Mesendoderm (in vitro differentiated cells): ENCODE results near the gene HMBS.

Experiments
- DNase-seq: peaks from one replicate; pipeline ENCODE4 v3.0.0; 2013
- H2AK5ac ChIP-seq: 2 replicates; pipeline ENCODE4 v1.6.1; 2013; ENCODE audit warnings: low read length, inconsistent platforms
- H2BK120ac ChIP-seq: 2 replicates; pipeline ENCODE4 v1.6.1; 2013; ENCODE audit warnings: low read depth, mild to moderate bottlenecking, low read length, moderate library complexity, mixed read lengths
- H2BK15ac ChIP-seq: replicated peaks from 2 replicates; pipeline ENCODE4 v1.6.1; 2013; ENCODE audit warnings: low read depth, mild to moderate bottlenecking, moderate library complexity
- H2BK5ac ChIP-seq: 2 replicates; pipeline ENCODE4 v1.6.1; 2013; ENCODE audit warnings: low read length, inconsistent platforms
- H3K18ac ChIP-seq: 2 replicates; pipeline ENCODE4 v1.6.1; 2013; ENCODE audit warnings: mild to moderate bottlenecking, low read length, mixed read lengths
- H3K23ac ChIP-seq: one replicate; pipeline ENCODE4 v1.6.1; 2013; ENCODE audit warnings: low read length
- H3K27ac ChIP-seq: 2 replicates; pipeline ENCODE4 v1.5.1; 2013; ENCODE audit warnings: low read depth, mild to moderate bottlenecking, inconsistent platforms, low read length, moderate library complexity
- H3K27me3 ChIP-seq: 2 replicates; pipeline ENCODE4 v1.6.1; 2013; ENCODE audit warnings: low read length, control low read depth, mild to moderate bottlenecking, inconsistent platforms; ENCODE audit not compliant: insufficient read depth, poor library complexity
- H3K36me3 ChIP-seq: 2 replicates; pipeline ENCODE4 v1.6.1; 2013; ENCODE audit warnings: low read length, inconsistent platforms; ENCODE audit not compliant: control insufficient read depth, insufficient read depth
- H3K4ac ChIP-seq: one replicate; pipeline ENCODE4 v1.6.1; 2013; ENCODE audit warnings: low read depth, mild to moderate bottlenecking, low read length, moderate library complexity
- H3K4me1 ChIP-seq: 2 replicates; pipeline ENCODE4 v1.6.1; 2013; ENCODE audit warnings: low read depth, low read length, inconsistent platforms; ENCODE audit not compliant: control insufficient read depth
- H3K4me2 ChIP-seq: 2 replicates; pipeline ENCODE4 v1.6.1; 2013; ENCODE audit warnings: low read length
- H3K4me3 ChIP-seq: 2 replicates; pipeline ENCODE4 v1.5.1; 2013; ENCODE audit warnings: mild to moderate bottlenecking, low read length
- H3K56ac ChIP-seq: one replicate; pipeline ENCODE4 v1.6.1; 2013; ENCODE audit warnings: low read length
- H3K79me1 ChIP-seq: 2 replicates; pipeline ENCODE4 v1.6.1; 2013; ENCODE audit warnings: low read length, inconsistent platforms
- H3K79me2 ChIP-seq: 2 replicates; pipeline ENCODE4 v1.6.1; 2013; ENCODE audit warnings: mild to moderate bottlenecking, low read length; ENCODE audit not compliant: control insufficient read depth, insufficient read depth
- H3K9ac ChIP-seq: 2 replicates; pipeline ENCODE4 v1.6.1; 2013; ENCODE audit warnings: low read length, inconsistent platforms
- H4K5ac ChIP-seq: one replicate; pipeline ENCODE4 v1.6.1; 2013; ENCODE audit warnings: low read length
- H4K8ac ChIP-seq: one replicate; pipeline ENCODE4 v1.6.1; 2013; ENCODE audit warnings: low read depth, mild to moderate bottlenecking, control low read depth, low read length, moderate library complexity
- WGBS: extraction: QIAGEN DNeasy Blood & Tissue Kit; methylation state at CpG from one replicate; pipeline ENCODE4 v1.1.7; 2013; ENCODE audit warnings: low lambda C conversion rate, missing lambda C conversion rate; ENCODE audit not compliant: insufficient coverage; ENCODE audit errors: extremely low coverage; 5-methylcytosine and 5-hydroxymethylcytosine counted together

HMBS gene

GRCh38 chr11:119077839-119078238 is 6.8 kb upstream of the HMBS start:
- Histone ChIP-seq H3K4me1 (no peaks in the 10 kb centered on the region), H3K36me3 (peaks cover 13% of the 10 kb centered on the region), H2BK5ac (no peak overlapping the region), H3K23ac (no peak overlapping the region), H3K4ac (no peak overlapping the region), H3K18ac (no peak overlapping the region), H2BK120ac (no peak overlapping the region), H3K79me2 (no peaks in the 10 kb centered on the region), H3K9ac (no peak overlapping the region), H3K4me3 (no peak overlapping the region), H3K27me3 (no peaks in the 10 kb centered on the region), H3K56ac (no peak overlapping the region), H4K5ac (no peak overlapping the region), H2AK5ac (no peak overlapping the region), H2BK15ac (no peak overlapping the region), H3K79me1 (no peaks in the 10 kb centered on the region), H3K4me2 (no peak overlapping the region), H3K27ac (no peak overlapping the region), H4K8ac (no peak overlapping the region)
- WGBS: no CpG with 5 or more reads among the region's 11 CpGs
- DNase-seq: no peak

GRCh38 chr11:119078675-119079420 is 5.8 kb upstream of the HMBS start:
- no peak overlapping the region for H3K4me3 ChIP-seq
- H3K9ac ChIP-seq: no peak overlapping the region
- no peak overlapping the region for H3K18ac ChIP-seq
- no peak overlapping the region for H3K4ac ChIP-seq
- H3K36me3 ChIP-seq: peaks cover 13% of the 10 kb centered on the region
- no peak overlapping the region for H2BK5ac ChIP-seq
- H2AK5ac ChIP-seq: no peak overlapping the region
- H3K79me1 ChIP-seq: no peaks in the 10 kb centered on the region
- no peak overlapping the region for H3K27ac ChIP-seq
- H2BK15ac ChIP-seq: no peak overlapping the region
- H2BK120ac ChIP-seq: no peak overlapping the region
- no peaks in the 10 kb centered on the region for H3K27me3 ChIP-seq
- H3K4me1 ChIP-seq: no peaks in the 10 kb centered on the region
- no peaks in the 10 kb centered on the region for H3K79me2 ChIP-seq
- DNase-seq: no peak
- no peak overlapping the region for H4K8ac ChIP-seq
- H4K5ac ChIP-seq: no peak overlapping the region
- no peak overlapping the region for H3K4me2 ChIP-seq
- no peak overlapping the region for H3K23ac ChIP-seq
- WGBS: no CpG with 5 or more reads among the region's 19 CpGs
- no peak overlapping the region for H3K56ac ChIP-seq

- Histone ChIP-seq H3K79me1 (peaks cover 6% of the 10 kb centered on the region), H3K18ac (no peak overlapping the region), H4K8ac (no peak overlapping the region), H3K9ac (no peak overlapping the region), H3K56ac (no peak overlapping the region), H3K27ac (no peak overlapping the region), H2BK15ac (no peak overlapping the region), H3K4me3 (no peak overlapping the region), H2BK5ac (no peak overlapping the region), H3K79me2 (peaks cover 7% of the 10 kb centered on the region), H3K23ac (no peak overlapping the region), H3K36me3 (peaks cover 13% of the 10 kb centered on the region), H3K27me3 (no peaks in the 10 kb centered on the region), H2AK5ac (no peak overlapping the region), H3K4me1 (peaks cover 5% of the 10 kb centered on the region), H3K4me2 (no peak overlapping the region), H4K5ac (no peak overlapping the region), H3K4ac (no peak overlapping the region), H2BK120ac (no peak overlapping the region)
- WGBS: no CpG with 5 or more reads among the region's 7 CpGs
- DNase-seq: no peak
Observed at GRCh38 chr11:119081682-119082260, 2.9 kb upstream of the HMBS start.

- Histone ChIP-seq H3K56ac (peak overlapping the region; percentile 91), H3K23ac (no peak overlapping the region), H2BK120ac (no peak overlapping the region), H2BK5ac (no peak overlapping the region), H4K5ac (no peak overlapping the region), H3K27me3 (no peaks in the 10 kb centered on the region), H4K8ac (no peak overlapping the region), H2AK5ac (no peak overlapping the region), H3K27ac (no peak overlapping the region), H3K4me3 (peak overlapping the region; percentile 67), H3K4me2 (peak overlapping the region; percentile 30), H3K79me2 (peaks cover 7% of the 10 kb centered on the region), H3K4me1 (peaks cover 5% of the 10 kb centered on the region), H3K9ac (peak overlapping the region; percentile 83), H3K79me1 (peaks cover 6% of the 10 kb centered on the region), H3K4ac (no peak overlapping the region), H3K36me3 (peaks cover 4% of the 10 kb centered on the region), H3K18ac (no peak overlapping the region), H2BK15ac (no peak overlapping the region)
- no peak for DNase-seq
- no CpG with 5 or more reads among the region's 13 CpGs for WGBS
Observed at GRCh38 chr11:119085437-119085847, 761 bp downstream of the HMBS start.

GRCh38 chr11:119087123-119087522 is 2.4 kb downstream of the HMBS start:
- WGBS: no CpG with 5 or more reads among the region's 6 CpGs

More at GRCh38 chr11:119087123-119087522, 2.4 kb downstream of the HMBS start:
- Histone ChIP-seq H3K36me3 (no peaks in the 10 kb centered on the region), H3K4me2 (no peak overlapping the region), H2AK5ac (no peak overlapping the region), H3K79me2 (peaks cover 7% of the 10 kb centered on the region), H4K5ac (no peak overlapping the region), H3K4me1 (peaks cover 5% of the 10 kb centered on the region), H3K27ac (no peak overlapping the region), H2BK120ac (no peak overlapping the region), H3K4me3 (no peak overlapping the region), H4K8ac (no peak overlapping the region), H3K79me1 (peaks cover 6% of the 10 kb centered on the region), H2BK5ac (no peak overlapping the region), H3K4ac (no peak overlapping the region), H3K56ac (no peak overlapping the region), H3K18ac (no peak overlapping the region), H2BK15ac (no peak overlapping the region), H3K23ac (no peak overlapping the region), H3K27me3 (no peaks in the 10 kb centered on the region), H3K9ac (no peak overlapping the region)
- no peak for DNase-seq
